Ovary (tissue), 9 donors: Measurements from ENCODE around the gene OBSCN. TPM values are rescaled to one million over a fixed set of nuclear protein-coding genes. Genes with fewer than 3 reads are reported as not detected.
A peak's percentile ranks its signal among the peaks of the same experiment; 100 is the strongest.

ENCODE experiments used
- DNase-seq, 5 donors: peaks; one replicate each; pipeline ENCODE4 v3.0.0-alpha.2; 2019 to 2020
- H3K27ac ChIP-seq, 2 donors: fragments of 200-600 bp; one replicate each; pipeline versions ENCODE4 v1.5.1 to v1.8.0; 2019 to 2022
- H3K27me3 ChIP-seq: fragments of 200-600 bp; one replicate; pipeline ENCODE4 v1.8.0; 2022
- H3K36me3 ChIP-seq: fragments of 200-600 bp; sonication (generic); one replicate; pipeline ENCODE4 v1.5.1; 2019
- H3K4me1 ChIP-seq: one replicate; pipeline ENCODE4 v1.8.1; 2013; ENCODE audit warnings: mild to moderate bottlenecking, moderate library complexity; ENCODE audit not compliant: insufficient read depth
- H3K4me3 ChIP-seq: fragments of 200-600 bp; sonication (generic); one replicate; pipeline ENCODE4 v1.5.1; 2017
- H3K9me3 ChIP-seq, 2 donors: fragments of 200-600 bp in 1 of 2; sonication (generic) in 1 of 2; one replicate each; pipeline versions ENCODE4 v1.5.1 to v1.8.1; 2013 to 2019; ENCODE audit warnings: mild to moderate bottlenecking in 1 of 2, moderate library complexity in 1 of 2
- EP300 ChIP-seq: sonication (generic); formaldehyde crosslinking; IDR thresholded peaks from one replicate; pipeline ENCODE4 v1.6.1; 2017; ENCODE audit warnings: antibody characterized with exemption
- POLR2A ChIP-seq: fragments of 450-650 bp; IDR thresholded peaks from one replicate; pipeline ENCODE4 v1.6.1; 2017; ENCODE audit warnings: antibody characterized with exemption, mild to moderate bottlenecking, moderate library complexity
- WGBS, 3 donors: extraction: QIAGEN DNeasy Blood & Tissue Kit in 1 of 3; methylation state at CpG; one replicate each; pipeline versions ENCODE4 v1.1.5 to v1.1.7; 2013 to 2017; 5-methylcytosine and 5-hydroxymethylcytosine counted together
- intact Hi-C, 4 donors: fragments of 100-400 bp; cut with DNase I; formaldehyde crosslinking; loops; one replicate each; pipeline versions ENCODE4 v1.11.0 to v1.15.1; 2022 to 2023
- polyA plus RNA-seq, 2 donors: library from polyadenylated mRNA; stranded (reverse); fragments of 200-250 nt in 1 of 2; fragments of 350-450 nt in 1 of 2; fragmentation: Illumina TruSeq in 1 of 2; extraction: RNeasy Lipid Tissue Mini Kit (QIAGEN cat#74804) in 1 of 2; gene quantifications; one replicate each; pipeline ENCODE4 v1.2.3, GENCODE V29; 2013 to 2014
- total RNA-seq, 7 donors: library from RNA; depleted of rRNA in 2 of 7; stranded (reverse); fragments of >200 nt in 2 of 7; fragmentation: NEBNext Ultra II Directional in 3 of 7; extraction: Animal tissue kit (Norgen Biotek cat#: 25700) in 3 of 7; gene quantifications; one replicate each; pipeline versions ENCODE4 v1.1.0 to v1.2.4, GENCODE V29; 2016 to 2023
- TF ChIP-seq, protein P1 (sequence below), 3 donors: fragments of 450-650 bp in 2 of 3; fragments of 200-600 bp in 1 of 3; IDR thresholded peaks; one replicate each; pipeline versions ENCODE4 v1.5.1 to v1.8.0; 2016 to 2022; ENCODE audit warnings: antibody characterized with exemption in 3 of 3, mild to moderate bottlenecking in 1 of 3
- donor health status: DM: no; HTN: no; CAD: no; lungs with moderate emphysema.
- donor health status: DM: no; HTN: no; CAD: no.
- donor health status: Bipolar disorder and iron deficiency.
- donor health status: DM: yes; HTN: yes; CAD: no.
- donor health status: DM: no; HTN: no; CAD: no.
- donor health status: DM: yes; HTN: yes; CAD: no.

The OBSCN gene
- total and polyA plus RNA-seq, 9 donors = 3.5 to 37.1 (median 29.0) TPM

DNA sequence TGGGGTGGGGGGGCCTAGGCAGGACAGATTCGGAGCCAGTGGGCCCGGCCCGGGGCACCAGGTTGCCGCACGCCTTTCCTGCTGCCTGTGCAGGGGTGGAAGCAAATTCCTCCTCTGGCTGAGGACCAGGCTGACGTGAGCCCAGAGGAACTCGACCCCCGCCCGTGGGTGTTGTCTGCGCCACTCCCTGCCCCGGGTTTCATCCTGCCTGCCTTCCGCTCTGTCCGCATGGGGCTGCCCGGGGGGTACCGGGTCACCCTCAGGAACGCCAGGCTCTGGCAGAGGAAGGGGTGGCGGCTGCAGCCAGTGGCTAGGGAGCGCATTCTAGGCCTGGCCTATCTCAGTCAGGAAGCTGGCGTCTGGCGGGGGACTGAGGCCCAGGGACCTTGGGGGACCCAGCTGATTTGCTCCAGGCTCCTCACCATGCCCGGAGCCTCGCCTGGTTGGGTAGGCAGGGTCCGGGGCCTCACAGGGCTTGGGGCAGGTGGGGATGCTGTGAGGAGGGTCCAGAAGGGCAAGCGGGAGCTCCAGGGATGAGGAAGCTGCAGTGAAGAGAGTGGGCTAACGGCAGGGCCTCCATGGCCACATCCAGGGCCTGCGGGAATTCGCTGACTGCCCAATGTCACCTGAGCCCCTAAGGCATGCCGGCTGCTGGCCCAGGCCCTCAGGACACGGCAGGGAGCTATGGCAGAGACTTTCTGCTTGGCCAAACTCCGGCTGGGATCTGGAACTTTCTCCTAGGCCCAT lies 44.7 kb upstream of the OBSCN start:
- H3K4me3 ChIP-seq = no peak overlapping the region
- peaks cover 15% of the 10 kb centered on the region for H3K4me1 ChIP-seq
- TF ChIP-seq POLR2A (no peak), EP300 (no peak)
- TF ChIP-seq, protein P1, sequence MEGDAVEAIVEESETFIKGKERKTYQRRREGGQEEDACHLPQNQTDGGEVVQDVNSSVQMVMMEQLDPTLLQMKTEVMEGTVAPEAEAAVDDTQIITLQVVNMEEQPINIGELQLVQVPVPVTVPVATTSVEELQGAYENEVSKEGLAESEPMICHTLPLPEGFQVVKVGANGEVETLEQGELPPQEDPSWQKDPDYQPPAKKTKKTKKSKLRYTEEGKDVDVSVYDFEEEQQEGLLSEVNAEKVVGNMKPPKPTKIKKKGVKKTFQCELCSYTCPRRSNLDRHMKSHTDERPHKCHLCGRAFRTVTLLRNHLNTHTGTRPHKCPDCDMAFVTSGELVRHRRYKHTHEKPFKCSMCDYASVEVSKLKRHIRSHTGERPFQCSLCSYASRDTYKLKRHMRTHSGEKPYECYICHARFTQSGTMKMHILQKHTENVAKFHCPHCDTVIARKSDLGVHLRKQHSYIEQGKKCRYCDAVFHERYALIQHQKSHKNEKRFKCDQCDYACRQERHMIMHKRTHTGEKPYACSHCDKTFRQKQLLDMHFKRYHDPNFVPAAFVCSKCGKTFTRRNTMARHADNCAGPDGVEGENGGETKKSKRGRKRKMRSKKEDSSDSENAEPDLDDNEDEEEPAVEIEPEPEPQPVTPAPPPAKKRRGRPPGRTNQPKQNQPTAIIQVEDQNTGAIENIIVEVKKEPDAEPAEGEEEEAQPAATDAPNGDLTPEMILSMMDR (IDR thresholded peaks at IDR 0.05) = no peak
- no peaks in the 10 kb centered on the region for H3K27me3 ChIP-seq
- H3K36me3 ChIP-seq = no peaks in the 10 kb centered on the region
- peak overlapping the region in 1 of 2 donors; percentile 27 for H3K27ac ChIP-seq
- WGBS, 3 donors = 23 to 32% (median 31%) methylated on average over 30 of the region's 30 CpGs
- intact Hi-C loops = loop anchor here in 2 of 4 donors (1.0 to 10.0 kb wide), 2 partner anchors 242 to 712 kb away; partner anchors contain the start of gene TRIM11 (in 1 of the 2)
- peak; percentile 63 to 77 (median 76) for DNase-seq
- no peaks in the 10 kb centered on the region for H3K9me3 ChIP-seq

DNA sequence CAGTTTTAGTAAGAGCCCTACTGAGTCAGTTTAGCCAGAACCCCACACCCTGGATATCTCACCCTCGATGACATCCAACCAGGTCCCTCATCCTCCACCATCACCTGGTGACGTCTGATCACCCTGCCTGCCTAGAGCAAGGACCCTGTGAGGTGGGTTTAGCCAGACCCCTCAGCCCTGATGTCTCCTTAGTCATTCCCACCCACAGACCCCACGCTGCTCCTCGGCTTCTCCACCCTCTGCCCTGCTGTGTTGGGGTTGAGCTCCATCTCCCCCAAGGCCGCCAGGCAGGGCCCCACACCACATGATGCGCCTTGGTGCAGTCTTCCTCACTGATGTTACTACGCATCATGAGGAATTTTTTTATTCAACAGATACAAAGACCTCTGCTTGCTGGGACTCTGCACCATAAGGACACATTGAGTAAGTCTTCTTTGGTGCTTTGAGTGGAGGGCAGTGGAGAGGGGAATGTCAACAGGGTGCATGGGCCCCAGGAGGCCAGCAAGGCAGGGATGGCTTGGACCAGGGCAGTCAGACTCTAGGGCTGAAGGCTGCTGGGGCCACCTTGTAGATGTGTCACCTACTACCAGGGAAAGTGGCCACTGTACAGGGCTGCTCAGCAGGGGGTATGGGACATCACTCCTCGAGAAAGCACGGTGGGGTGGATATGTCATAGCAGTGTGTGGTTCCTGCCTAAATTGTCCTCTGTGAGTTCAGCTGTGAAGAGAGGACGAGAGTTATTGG lies 43.9 kb upstream of the OBSCN start:
- Histone ChIP-seq H3K4me3 (no peak overlapping the region), H3K9me3 (no peaks in the 10 kb centered on the region), H3K27me3 (no peaks in the 10 kb centered on the region), H3K36me3 (no peaks in the 10 kb centered on the region), H3K27ac (peak overlapping the region in 1 of 2 donors; percentile 27), H3K4me1 (peaks cover 14% of the 10 kb centered on the region)
- WGBS, 3 donors = 91 to 97% (median 91%) methylated on average over 10 of the region's 10 CpGs
- intact Hi-C loops = loop anchor here in 2 of 4 donors (1.0 to 10.0 kb wide), 2 partner anchors 241 to 713 kb away; partner anchors contain the start of gene TRIM11 (in 1 of the 2)
- TF ChIP-seq EP300 (no peak), POLR2A (no peak)
- TF ChIP-seq, protein P1 (IDR thresholded peaks at IDR 0.05) = no peak
- peak in 4 of 5 donors; percentile 35 to 48 (median 39) for DNase-seq

DNA sequence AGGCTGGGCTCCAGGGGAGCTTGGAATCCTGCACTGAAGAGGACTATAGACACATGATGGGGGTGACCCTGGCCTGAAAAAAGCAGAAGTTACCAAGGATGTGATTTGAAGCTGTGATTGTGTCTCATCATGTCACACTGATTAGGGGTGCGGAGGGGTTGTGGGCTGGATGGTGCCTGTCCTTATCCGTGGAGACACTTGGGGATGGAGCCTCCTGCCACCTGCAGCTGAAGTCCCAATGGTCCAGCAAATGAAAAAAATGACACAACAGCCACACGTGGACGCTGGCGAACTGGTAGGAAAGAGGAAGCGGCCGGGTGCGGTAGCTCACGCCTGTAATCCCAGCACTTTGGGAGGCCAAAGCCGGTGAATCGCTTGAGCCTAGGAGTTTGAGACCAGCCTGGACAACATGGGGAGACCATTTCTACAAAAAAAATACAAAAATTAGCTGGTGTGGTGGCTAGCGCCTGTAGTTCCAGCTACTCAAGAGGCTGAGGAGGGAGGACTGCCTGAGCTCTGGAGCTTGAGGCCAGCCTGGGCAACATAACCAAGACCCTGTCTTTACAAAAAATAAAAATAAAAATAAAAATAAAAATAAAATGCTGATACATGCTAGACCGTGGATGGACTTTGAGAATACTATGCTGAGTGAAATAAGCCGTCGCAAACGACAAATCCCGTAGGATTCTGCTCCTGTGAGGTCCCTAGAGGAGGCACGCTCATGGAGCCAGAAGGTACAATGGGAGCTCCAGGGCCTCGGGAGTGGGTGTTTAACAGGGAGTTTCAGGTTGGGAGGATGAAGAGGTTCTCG lies 43.1 kb upstream of the OBSCN start:
- intact Hi-C loops = loop anchor here in 1 of 4 donors (1.0 to 10.0 kb wide), 2 partner anchors 24 to 240 kb away; partner anchors contain the start of genes GUK1 and TRIM11
- TF ChIP-seq EP300 = peak; percentile 12
- no peak for TF ChIP-seq POLR2A
- Histone ChIP-seq H3K27ac (peak overlapping the region; percentile 84 to 100), H3K4me3 (peak overlapping the region; percentile 33), H3K4me1 (peaks cover 14% of the 10 kb centered on the region), H3K36me3 (no peaks in the 10 kb centered on the region), H3K9me3 (no peaks in the 10 kb centered on the region), H3K27me3 (no peaks in the 10 kb centered on the region)
- 53 to 57% (median 55%) methylated on average over 20 of the region's 20 CpGs for WGBS, 3 donors
- DNase-seq = peak; percentile 33 to 61 (median 55)

DNA sequence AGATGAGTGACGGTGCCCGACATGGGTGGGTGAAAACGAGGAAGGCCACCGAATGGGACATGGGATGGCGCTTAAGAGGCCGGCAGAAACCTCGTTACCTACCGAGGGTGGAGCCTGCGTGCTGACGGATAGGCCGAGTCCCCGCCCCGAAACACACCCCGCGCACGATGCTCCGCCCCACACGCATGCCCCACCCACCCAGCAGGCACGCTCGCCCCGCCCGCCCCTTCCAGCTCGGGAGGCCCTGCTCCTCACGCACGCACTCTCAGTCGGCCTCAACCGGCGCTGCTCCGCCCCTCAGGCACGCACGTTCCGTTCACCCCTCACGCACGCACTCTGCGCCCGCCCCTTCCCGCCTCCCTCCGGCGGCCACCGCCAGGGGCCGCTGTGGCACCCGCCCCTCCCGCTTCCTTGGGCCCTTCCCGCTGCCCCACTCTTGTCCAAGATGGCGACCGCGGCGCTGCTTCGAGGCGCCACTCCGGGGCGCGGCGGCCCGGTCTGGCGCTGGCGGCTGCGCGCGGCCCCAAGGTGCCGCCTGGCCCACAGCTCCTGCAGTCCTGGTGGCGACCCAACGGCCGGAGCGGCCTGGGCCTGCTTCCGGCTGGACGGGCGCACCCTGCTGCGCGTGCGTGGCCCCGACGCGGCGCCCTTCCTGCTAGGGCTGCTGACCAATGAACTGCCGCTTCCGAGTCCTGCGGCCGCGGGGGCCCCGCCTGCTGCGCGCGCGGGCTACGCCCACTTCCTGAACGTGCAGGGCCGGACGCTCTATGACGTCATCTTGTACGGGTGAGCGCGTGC lies 42.3 kb upstream of the OBSCN start, which contains the start of gene IBA57:
IBA57 (plus strand) TSS at position 433 of the 798 bp plus-strand sequence; CDS start at position 446, 13 bp downstream.
- intact Hi-C loops = loop anchor here in 1 of 4 donors (1.0 to 10.0 kb wide), 3 partner anchors 25 to 239 kb away; partner anchors contain the start of genes GUK1, MRPL55 and TRIM11
- peak within 1 kb of the TSS; percentile 72 for H3K4me3 ChIP-seq
- H3K36me3 ChIP-seq = no peaks in the 10 kb centered on the region
- peaks cover 14% of the 10 kb centered on the region for H3K4me1 ChIP-seq
- 0 to 1% (median 0%) methylated on average over 48 to 93 of the region's 93 CpGs for WGBS, 3 donors
- H3K27me3 ChIP-seq = no peaks in the 10 kb centered on the region
- H3K27ac ChIP-seq = peak within 1 kb of the TSS; percentile 99 to 100
- DNase-seq = peak; percentile 99 to 100 (median 100)
- peak; percentile 97 for TF ChIP-seq EP300
- TF ChIP-seq POLR2A = peak; percentile 99
- TF ChIP-seq, protein P1 (IDR thresholded peaks at IDR 0.05) = peak; percentile 95 to 100 (median 100)
- no peaks in the 10 kb centered on the region for H3K9me3 ChIP-seq
